IPS-11a (cell line): ENCODE measurements around the gene EAF1.
"Not testable (repeated sequence)": the region's sequence is repeated elsewhere in the genome, so short reads cannot be mapped to it uniquely, and the experiment has no call there.

Source experiments
- H3K4me3 ChIP-seq: one replicate; pipeline ENCODE4 v1.5.1; 2013; ENCODE audit warnings: low read depth, low read length, control low read depth

EAF1 gene

GRCh38 chr3:15405448-15406050 is 21.8 kb upstream of the EAF1 start:
- no peak overlapping the region for H3K4me3 ChIP-seq

- H3K4me3 ChIP-seq = no peak overlapping the region
Measured at GRCh38 chr3:15409239-15409638, 18.2 kb upstream of the EAF1 start.

- no peak overlapping the region for H3K4me3 ChIP-seq
Measured at GRCh38 chr3:15409774-15410173, 17.6 kb upstream of the EAF1 start.

- not testable (repeated sequence) for H3K4me3 ChIP-seq
Measured at GRCh38 chr3:15410966-15411365, 16.4 kb upstream of the EAF1 start.

- no peak overlapping the region for H3K4me3 ChIP-seq
Measured at GRCh38 chr3:15420871-15421270, 6.5 kb upstream of the EAF1 start.

- peak overlapping the region; percentile 98 for H3K4me3 ChIP-seq
Measured at GRCh38 chr3:15426579-15427118, 749 bp upstream of the EAF1 start.

- peak overlapping the region; percentile 98 for H3K4me3 ChIP-seq
Measured at GRCh38 chr3:15427981-15428380, 583 bp downstream of the EAF1 start.

- H3K4me3 ChIP-seq = peak overlapping the region; percentile 98
Measured at GRCh38 chr3:15428539-15428938, 1.1 kb downstream of the EAF1 start.

- H3K4me3 ChIP-seq = no peak overlapping the region
Measured at GRCh38 chr3:15429080-15429479, 1.7 kb downstream of the EAF1 start.

GRCh38 chr3:15430624-15431023 is 3.2 kb downstream of the EAF1 start:
- no peak overlapping the region for H3K4me3 ChIP-seq

GRCh38 chr3:15431256-15431837 is 3.9 kb downstream of the EAF1 start:
- H3K4me3 ChIP-seq = no peak overlapping the region

- H3K4me3 ChIP-seq = no peak overlapping the region
Measured at GRCh38 chr3:15433531-15433930, 6.1 kb downstream of the EAF1 start.

GRCh38 chr3:15434756-15435155 is 7.4 kb downstream of the EAF1 start:
- H3K4me3 ChIP-seq = no peak overlapping the region

- H3K4me3 ChIP-seq = no peak overlapping the region
Measured at GRCh38 chr3:15436246-15436645, 8.8 kb downstream of the EAF1 start.

GRCh38 chr3:15438983-15439382 is 11.6 kb downstream of the EAF1 start:
- H3K4me3 ChIP-seq = no peak overlapping the region

- H3K4me3 ChIP-seq = no peak overlapping the region
Measured at GRCh38 chr3:15439476-15439875, 12.1 kb downstream of the EAF1 start.

GRCh38 chr3:15440891-15441290 is 13.5 kb downstream of the EAF1 start:
- no peak overlapping the region for H3K4me3 ChIP-seq

GRCh38 chr3:15443826-15444524 is 16.6 kb downstream of the EAF1 start:
- no peak overlapping the region for H3K4me3 ChIP-seq

GRCh38 chr3:15449489-15450224 is 22.3 kb downstream of the EAF1 start:
- H3K4me3 ChIP-seq = no peak overlapping the region

- H3K4me3 ChIP-seq = no peak overlapping the region
Measured at GRCh38 chr3:15450438-15451215, 23.2 kb downstream of the EAF1 start.
